Hepatocyte (in vitro differentiated cells): ENCODE measurements around the gene B2M.

Experiments used
- EZH2 ChIP-seq: fragments of 200-600 bp; sonication (generic); IDR thresholded peaks from 2 replicates; pipeline ENCODE4 v1.6.1; 2016; ENCODE audit warnings: antibody characterized with exemption, mild to moderate bottlenecking, borderline replicate concordance
- EZH2phosphoT487 ChIP-seq: fragments of 200-600 bp; sonication (generic); IDR thresholded peaks from one replicate; pipeline ENCODE4 v1.6.1; 2018; ENCODE audit warnings: antibody characterized with exemption, mild to moderate bottlenecking, low read depth, moderate library complexity; ENCODE audit not compliant: unreplicated experiment, severe bottlenecking
- TF ChIP-seq, protein P1 (sequence below): fragments of 200-600 bp; sonication (generic); IDR thresholded peaks from 2 replicates; pipeline ENCODE4 v1.5.1; 2016; ENCODE audit warnings: antibody characterized with exemption, mild to moderate bottlenecking; ENCODE audit not compliant: poor library complexity

- TF ChIP-seq, protein P1, sequence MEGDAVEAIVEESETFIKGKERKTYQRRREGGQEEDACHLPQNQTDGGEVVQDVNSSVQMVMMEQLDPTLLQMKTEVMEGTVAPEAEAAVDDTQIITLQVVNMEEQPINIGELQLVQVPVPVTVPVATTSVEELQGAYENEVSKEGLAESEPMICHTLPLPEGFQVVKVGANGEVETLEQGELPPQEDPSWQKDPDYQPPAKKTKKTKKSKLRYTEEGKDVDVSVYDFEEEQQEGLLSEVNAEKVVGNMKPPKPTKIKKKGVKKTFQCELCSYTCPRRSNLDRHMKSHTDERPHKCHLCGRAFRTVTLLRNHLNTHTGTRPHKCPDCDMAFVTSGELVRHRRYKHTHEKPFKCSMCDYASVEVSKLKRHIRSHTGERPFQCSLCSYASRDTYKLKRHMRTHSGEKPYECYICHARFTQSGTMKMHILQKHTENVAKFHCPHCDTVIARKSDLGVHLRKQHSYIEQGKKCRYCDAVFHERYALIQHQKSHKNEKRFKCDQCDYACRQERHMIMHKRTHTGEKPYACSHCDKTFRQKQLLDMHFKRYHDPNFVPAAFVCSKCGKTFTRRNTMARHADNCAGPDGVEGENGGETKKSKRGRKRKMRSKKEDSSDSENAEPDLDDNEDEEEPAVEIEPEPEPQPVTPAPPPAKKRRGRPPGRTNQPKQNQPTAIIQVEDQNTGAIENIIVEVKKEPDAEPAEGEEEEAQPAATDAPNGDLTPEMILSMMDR: no peak
- no peak for TF ChIP-seq EZH2phosphoT487
- TF ChIP-seq EZH2: no peak
Measured at GRCh38 chr15:44734839-44735481, 23.6 kb downstream of the B2M start.
